WTC11 (cell line): ENCODE measurements around the gene ARMH4. TPM values are rescaled to one million over a fixed set of nuclear protein-coding genes. Genes with fewer than 3 reads are reported as not detected.

ENCODE experiments used
- ATAC-seq: fragments of 200-7000 bp; cut with Tn5 transposase; 2 replicates; pipeline ENCODE4 v1.10.0; 2021; ENCODE audit warnings: mild to moderate bottlenecking, moderate library complexity
- CTCF ChIA-PET: fragments of 300-600 bp; sonication (Branson Sonifier 250); formaldehyde crosslinking; loops from one replicate; lab custom pipeline; 2021; ENCODE audit warnings: antibody characterized with exemption; lab: Charles Lee
- POLR2A ChIA-PET: fragments of 350-600 bp; sonication (Branson Sonifier 250); formaldehyde crosslinking; loops from one replicate; lab custom pipeline; 2021; ENCODE audit warnings: antibody characterized with exemption; lab: Charles Lee
- DNase-seq: peaks from one replicate; pipeline ENCODE4 v3.0.0; 2021; ENCODE audit warnings: low spot score
- H3K27ac Mint-ChIP-seq: 2 replicates; pipeline ENCODE4 v1.8.0; 2021; ENCODE audit warnings: mixed read lengths
- H3K27me3 Mint-ChIP-seq: 2 replicates; pipeline ENCODE4 v1.8.0; 2021; ENCODE audit warnings: low read depth, mild to moderate bottlenecking, moderate library complexity, mixed read lengths
- H3K36me3 Mint-ChIP-seq: 2 replicates; pipeline ENCODE4 v1.8.0; 2021; ENCODE audit warnings: mixed read lengths
- H3K4me1 Mint-ChIP-seq: 2 replicates; pipeline ENCODE4 v1.8.0; 2022; ENCODE audit warnings: mixed read lengths
- H3K4me3 Mint-ChIP-seq: 2 replicates; pipeline ENCODE4 v1.8.0; 2021; ENCODE audit warnings: mild to moderate bottlenecking, moderate library complexity, mixed read lengths
- H3K9me3 Mint-ChIP-seq: 2 replicates; pipeline ENCODE4 v1.8.0; 2021; ENCODE audit warnings: mixed read lengths
- AFF4 ChIP-seq: sonication (generic); formaldehyde crosslinking; IDR thresholded peaks from 2 replicates; pipeline ENCODE4 v1.8.1; 2023; ENCODE audit warnings: mild to moderate bottlenecking, missing genetic modification reagents, borderline replicate concordance
- ATF1 ChIP-seq: sonication (generic); formaldehyde crosslinking; IDR thresholded peaks from 2 replicates; pipeline ENCODE4 v1.8.1; 2023; ENCODE audit warnings: mild to moderate bottlenecking, moderate library complexity, missing genetic modification reagents
- CBFB ChIP-seq: sonication (generic); formaldehyde crosslinking; IDR thresholded peaks from 2 replicates; pipeline ENCODE4 v1.8.1; 2022; ENCODE audit warnings: mild to moderate bottlenecking, low read depth, missing genetic modification reagents
- CREM ChIP-seq: sonication (generic); formaldehyde crosslinking; IDR thresholded peaks from 2 replicates; pipeline ENCODE4 v1.8.1; 2022; ENCODE audit warnings: mild to moderate bottlenecking, missing genetic modification reagents, moderate library complexity
- E2F4 ChIP-seq: sonication (generic); formaldehyde crosslinking; IDR thresholded peaks from 2 replicates; pipeline ENCODE4 v1.8.1; 2022; ENCODE audit warnings: low read depth, mild to moderate bottlenecking, moderate library complexity, missing genetic modification reagents, borderline replicate concordance
- ETV6 ChIP-seq: sonication (generic); formaldehyde crosslinking; IDR thresholded peaks from 2 replicates; pipeline ENCODE4 v1.8.1; 2022; ENCODE audit warnings: mild to moderate bottlenecking, missing genetic modification reagents
- FOXK1 ChIP-seq: sonication (generic); formaldehyde crosslinking; IDR thresholded peaks from 2 replicates; pipeline ENCODE4 v1.8.0; 2022; ENCODE audit warnings: mild to moderate bottlenecking, moderate library complexity, missing genetic modification reagents
- IRF1 ChIP-seq: sonication (generic); formaldehyde crosslinking; IDR thresholded peaks from 2 replicates; pipeline ENCODE4 v1.8.0; 2023; ENCODE audit warnings: missing genetic modification reagents
- KAT7 ChIP-seq: sonication (generic); formaldehyde crosslinking; IDR thresholded peaks from 2 replicates; pipeline ENCODE4 v1.8.1; 2023; ENCODE audit warnings: missing genetic modification reagents, mild to moderate bottlenecking, borderline replicate concordance
- MAX ChIP-seq: sonication (generic); formaldehyde crosslinking; IDR thresholded peaks from 2 replicates; pipeline ENCODE4 v1.8.0; 2022; ENCODE audit warnings: mild to moderate bottlenecking, missing genetic modification reagents
- NFE2L1 ChIP-seq: sonication (generic); formaldehyde crosslinking; IDR thresholded peaks from 2 replicates; pipeline ENCODE4 v1.8.1; 2023; ENCODE audit warnings: missing genetic modification reagents
- NFYB ChIP-seq: sonication (generic); formaldehyde crosslinking; conservative IDR thresholded peaks from 2 replicates; pipeline ENCODE4 v1.8.0; 2022; ENCODE audit warnings: low read depth, missing genetic modification reagents
- PRDM15 ChIP-seq: sonication (generic); formaldehyde crosslinking; IDR thresholded peaks from 2 replicates; pipeline ENCODE4 v1.8.0; 2022; ENCODE audit warnings: missing genetic modification reagents
- SOX15 ChIP-seq: fragments of 250-450 bp; sonication (Bioruptor Pico); IDR thresholded peaks from 2 replicates; pipeline ENCODE4 v1.9.0; 2021; ENCODE audit warnings: mild to moderate bottlenecking
- ZNF532 ChIP-seq: fragments of 250-450 bp; sonication (Bioruptor Pico); IDR thresholded peaks from 2 replicates; pipeline ENCODE4 v1.9.0; 2021; ENCODE audit warnings: mild to moderate bottlenecking, borderline replicate concordance
- total RNA-seq: library from RNA; stranded (reverse); gene quantifications from 3 replicates; pipeline ENCODE4 v1.2.3, GENCODE V29; 2021

The ARMH4 gene
- total RNA-seq, 1 experiment from 2014 or later, result 12.2 TPM

GRCh38 chr14:58177125-58177524 is 25.1 kb upstream of the ARMH4 start:
- H3K36me3 Mint-ChIP-seq, result no peaks in the 10 kb centered on the region
- H3K9me3 Mint-ChIP-seq, result 0 out of 2 replicates have a peak, but pooled peaks cover under 1% of the 10 kb centered on the region
- CTCF ChIA-PET, result no interaction called here
- ATAC-seq, result no peak
- POLR2A ChIA-PET, result no interaction called here
- H3K27me3 Mint-ChIP-seq, result no peaks in the 10 kb centered on the region
- H3K4me1 Mint-ChIP-seq, result no peaks in the 10 kb centered on the region
- no peak overlapping the region for H3K27ac Mint-ChIP-seq
- no peak for DNase-seq
- TF ChIP-seq MAX (CRISPR knock-in tag) (no peak), FOXK1 (CRISPR knock-in tag) (no peak), ETV6 (CRISPR knock-in tag) (no peak), KAT7 (CRISPR knock-in tag) (no peak), E2F4 (CRISPR knock-in tag) (no peak), SOX15 (CRISPR knock-in tag) (no peak), PRDM15 (CRISPR knock-in tag) (no peak), CBFB (CRISPR knock-in tag) (no peak), IRF1 (CRISPR knock-in tag) (no peak)
- TF ChIP-seq, all 79 proteins: peak for 0
- no peak overlapping the region for H3K4me3 Mint-ChIP-seq

- DNase-seq, result peak; percentile 92
- Mint-ChIP-seq H3K27me3 (no peaks in the 10 kb centered on the region), H3K36me3 (no peaks in the 10 kb centered on the region), H3K9me3 (0 out of 2 replicates have a peak, but pooled peaks cover 4% of the 10 kb centered on the region), H3K4me1 (peaks cover 16% of the 10 kb centered on the region), H3K4me3 (no peak overlapping the region), H3K27ac (peak overlapping the region; percentile 77; the same call in 1 of the 2 replicates)
- ChIA-PET POLR2A (interaction anchor here (0.6 kb wide), 1 partner anchor 11 kb away, joined by 4 read pairs; no protein-coding TSS in a partner anchor), CTCF (interaction anchor here (0.6 kb wide), 1 partner anchor 81 kb away, joined by 3 read pairs; no protein-coding TSS in a partner anchor)
- peak; percentile 32; the same call in 1 of the 2 replicates for TF ChIP-seq NFYB (CRISPR knock-in tag)
- no peak for TF ChIP-seq ATF1 (CRISPR knock-in tag)
- TF ChIP-seq NFE2L1, result peak; percentile 90
- peak; percentile 97 for ATAC-seq
Measured at GRCh38 chr14:58171090-58171489, 19.1 kb upstream of the ARMH4 start.

GRCh38 chr14:58167891-58168290 is 15.9 kb upstream of the ARMH4 start:
- DNase-seq (no peak), ATAC-seq (no peak)
- Mint-ChIP-seq H3K27me3 (no peaks in the 10 kb centered on the region), H3K27ac (no peak overlapping the region), H3K4me1 (peaks cover 16% of the 10 kb centered on the region), H3K36me3 (no peaks in the 10 kb centered on the region), H3K4me3 (no peak overlapping the region), H3K9me3 (0 out of 2 replicates have a peak, but pooled peaks cover 4% of the 10 kb centered on the region)
- ChIA-PET CTCF (interaction anchor here (0.7 kb wide), 1 partner anchor 16 kb away, joined by 3 read pairs; the partner anchor contains the start of gene ARMH4), POLR2A (no interaction called here)
- TF ChIP-seq AFF4 (CRISPR knock-in tag) (no peak), CREM (CRISPR knock-in tag) (no peak), SOX15 (CRISPR knock-in tag) (no peak), ZNF532 (no peak), MAX (CRISPR knock-in tag) (no peak)
